ENCODE measurements around the gene CADM3.

DNA sequence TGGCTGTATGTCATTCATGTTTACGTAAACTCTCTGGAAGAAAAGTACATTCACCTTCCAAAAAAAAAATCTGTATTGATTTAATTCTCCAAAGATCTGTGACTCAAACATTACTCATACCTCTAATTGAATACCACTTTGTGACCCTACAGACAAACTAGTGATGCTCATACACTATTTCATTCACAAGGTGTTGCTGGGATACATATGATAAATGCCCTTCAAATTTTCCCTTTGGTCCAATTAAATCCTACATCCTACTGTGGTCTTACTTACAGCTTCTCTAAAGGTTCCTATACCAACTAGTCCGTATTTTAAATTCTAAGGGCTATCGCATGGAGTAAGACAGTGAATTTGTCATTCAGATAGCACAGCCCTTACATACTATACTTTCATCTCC is 26.8 kb upstream of the CADM3 start:
- TF ChIP-seq, protein P1, sequence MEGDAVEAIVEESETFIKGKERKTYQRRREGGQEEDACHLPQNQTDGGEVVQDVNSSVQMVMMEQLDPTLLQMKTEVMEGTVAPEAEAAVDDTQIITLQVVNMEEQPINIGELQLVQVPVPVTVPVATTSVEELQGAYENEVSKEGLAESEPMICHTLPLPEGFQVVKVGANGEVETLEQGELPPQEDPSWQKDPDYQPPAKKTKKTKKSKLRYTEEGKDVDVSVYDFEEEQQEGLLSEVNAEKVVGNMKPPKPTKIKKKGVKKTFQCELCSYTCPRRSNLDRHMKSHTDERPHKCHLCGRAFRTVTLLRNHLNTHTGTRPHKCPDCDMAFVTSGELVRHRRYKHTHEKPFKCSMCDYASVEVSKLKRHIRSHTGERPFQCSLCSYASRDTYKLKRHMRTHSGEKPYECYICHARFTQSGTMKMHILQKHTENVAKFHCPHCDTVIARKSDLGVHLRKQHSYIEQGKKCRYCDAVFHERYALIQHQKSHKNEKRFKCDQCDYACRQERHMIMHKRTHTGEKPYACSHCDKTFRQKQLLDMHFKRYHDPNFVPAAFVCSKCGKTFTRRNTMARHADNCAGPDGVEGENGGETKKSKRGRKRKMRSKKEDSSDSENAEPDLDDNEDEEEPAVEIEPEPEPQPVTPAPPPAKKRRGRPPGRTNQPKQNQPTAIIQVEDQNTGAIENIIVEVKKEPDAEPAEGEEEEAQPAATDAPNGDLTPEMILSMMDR (IDR thresholded peaks at IDR 0.05): no peak
- TF ChIP-seq POLR2A (IDR thresholded peaks at IDR 0.05): no peak

Data from esophagus squamous epithelium (tissue), 4 donors.